GM19240 (cell line): Measurements from ENCODE around the gene DEPDC1B.
"Not testable (repeated sequence)": the region's sequence is repeated elsewhere in the genome, so short reads cannot be mapped to it uniquely, and the experiment has no call there.

ENCODE experiments used
- DNase-seq: peaks from one replicate; pipeline ENCODE4 v3.0.0; 2011; ENCODE audit warnings: low spot score; ENCODE audit not compliant: insufficient read length

DEPDC1B gene

DNA sequence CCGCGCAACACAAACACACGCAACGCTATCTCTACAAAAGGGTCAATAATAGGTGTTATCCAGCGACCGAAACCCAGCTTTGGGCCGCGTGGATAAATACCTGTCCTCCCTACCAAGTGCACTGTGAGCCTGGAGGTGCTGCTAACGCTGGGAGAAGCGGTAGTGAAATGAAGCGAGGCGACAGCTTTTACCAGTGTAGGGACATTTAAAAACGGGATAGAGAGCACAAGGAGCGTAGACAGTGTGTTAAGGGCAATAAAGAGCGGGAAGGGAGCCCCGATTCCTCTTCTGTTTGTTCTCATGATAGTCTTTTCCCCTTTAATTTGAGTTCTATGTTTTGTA is 421 bp upstream of the DEPDC1B start:
- DNase-seq: no peak

GRCh38 chr5:60699288-60699608 is 718 bp downstream of the DEPDC1B start:
- DNase-seq: no peak

GRCh38 chr5:60698336-60698735 is 1.6 kb downstream of the DEPDC1B start:
- DNase-seq: no peak

DNA sequence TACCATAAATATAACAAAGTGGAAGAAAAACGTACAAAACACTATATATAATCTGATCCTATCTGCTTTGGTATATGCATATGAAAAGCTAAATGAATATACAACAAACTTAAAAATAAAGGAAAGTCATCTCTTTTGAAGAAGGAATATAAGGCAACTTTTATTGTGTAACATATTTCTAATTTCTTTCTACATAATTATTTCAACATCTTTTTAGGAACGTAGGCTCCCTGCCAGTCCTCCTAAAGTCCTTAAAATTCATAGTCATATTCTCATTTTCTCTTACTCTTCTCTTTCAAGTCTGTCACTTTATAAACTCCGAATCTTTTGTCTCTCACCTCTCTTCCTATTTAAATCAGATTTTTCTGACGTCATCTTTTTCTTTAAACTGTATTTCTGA is 9.6 kb downstream of the DEPDC1B start:
- DNase-seq: no peak

- no peak for DNase-seq
Measured at GRCh38 chr5:60688980-60689379, 11.0 kb downstream of the DEPDC1B start.

- DNase-seq: no peak
Measured at GRCh38 chr5:60687927-60688720, 11.8 kb downstream of the DEPDC1B start.

DNA sequence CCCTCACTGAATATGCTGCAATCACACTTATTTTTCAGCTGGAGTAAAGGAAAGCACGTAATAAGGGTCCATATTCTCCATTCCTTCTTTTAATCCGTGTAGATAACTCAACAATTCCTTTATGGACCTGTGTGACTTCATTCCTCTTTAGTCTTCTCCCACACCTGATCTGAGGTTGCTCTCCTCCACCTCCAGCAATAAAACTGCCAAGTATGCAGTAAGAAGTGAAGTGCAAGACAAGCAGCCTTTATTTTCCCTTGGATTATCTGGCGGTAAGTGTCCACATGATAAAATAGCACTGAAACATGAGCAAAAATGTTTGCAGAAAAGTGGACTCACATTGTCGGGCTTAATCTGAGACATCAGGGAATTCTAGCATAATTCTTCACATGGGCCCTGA is 13.8 kb downstream of the DEPDC1B start:
- no peak for DNase-seq

- DNase-seq: no peak
Measured at GRCh38 chr5:60685700-60686099, 14.3 kb downstream of the DEPDC1B start.

DNA sequence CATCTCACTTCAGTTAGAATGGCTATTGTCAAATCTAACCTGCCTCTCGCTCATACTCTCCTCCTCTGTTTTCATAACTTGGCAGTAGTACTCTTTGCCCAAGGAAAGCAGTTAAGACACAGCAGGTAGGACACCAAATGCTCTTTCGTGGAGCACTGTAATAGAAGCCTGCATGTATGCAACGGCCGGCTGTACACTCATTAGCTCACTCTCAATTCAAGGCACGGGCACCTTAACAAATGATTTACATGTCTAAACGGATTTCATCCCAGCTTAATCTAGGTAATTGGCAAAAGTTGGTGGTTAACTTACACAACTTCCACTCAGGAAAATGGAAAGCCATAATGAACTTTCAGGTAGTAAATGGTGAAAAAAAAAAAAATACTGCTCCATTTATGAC is 14.9 kb downstream of the DEPDC1B start:
- DNase-seq: no peak

DNA sequence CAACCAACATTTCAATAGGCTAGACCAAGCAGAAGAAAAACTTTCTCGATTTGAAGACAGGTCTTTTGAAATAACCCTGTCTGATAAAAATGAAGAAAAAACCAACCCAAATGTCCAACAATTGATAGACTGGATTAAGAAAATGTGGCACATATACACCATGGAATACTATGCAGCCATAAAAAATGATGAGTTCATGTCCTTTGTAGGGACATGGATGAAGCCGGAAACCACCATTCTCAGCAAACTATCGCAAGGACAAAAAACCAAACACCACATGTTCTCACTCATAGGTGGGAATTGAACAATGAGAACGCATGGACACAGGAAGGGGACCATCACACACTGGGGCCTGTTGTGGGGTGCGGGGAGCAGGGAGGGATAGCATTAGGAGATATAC is 18.0 kb downstream of the DEPDC1B start:
- DNase-seq: not testable (repeated sequence)

GRCh38 chr5:60679816-60680215 is 20.1 kb downstream of the DEPDC1B start:
- no peak for DNase-seq

DNA sequence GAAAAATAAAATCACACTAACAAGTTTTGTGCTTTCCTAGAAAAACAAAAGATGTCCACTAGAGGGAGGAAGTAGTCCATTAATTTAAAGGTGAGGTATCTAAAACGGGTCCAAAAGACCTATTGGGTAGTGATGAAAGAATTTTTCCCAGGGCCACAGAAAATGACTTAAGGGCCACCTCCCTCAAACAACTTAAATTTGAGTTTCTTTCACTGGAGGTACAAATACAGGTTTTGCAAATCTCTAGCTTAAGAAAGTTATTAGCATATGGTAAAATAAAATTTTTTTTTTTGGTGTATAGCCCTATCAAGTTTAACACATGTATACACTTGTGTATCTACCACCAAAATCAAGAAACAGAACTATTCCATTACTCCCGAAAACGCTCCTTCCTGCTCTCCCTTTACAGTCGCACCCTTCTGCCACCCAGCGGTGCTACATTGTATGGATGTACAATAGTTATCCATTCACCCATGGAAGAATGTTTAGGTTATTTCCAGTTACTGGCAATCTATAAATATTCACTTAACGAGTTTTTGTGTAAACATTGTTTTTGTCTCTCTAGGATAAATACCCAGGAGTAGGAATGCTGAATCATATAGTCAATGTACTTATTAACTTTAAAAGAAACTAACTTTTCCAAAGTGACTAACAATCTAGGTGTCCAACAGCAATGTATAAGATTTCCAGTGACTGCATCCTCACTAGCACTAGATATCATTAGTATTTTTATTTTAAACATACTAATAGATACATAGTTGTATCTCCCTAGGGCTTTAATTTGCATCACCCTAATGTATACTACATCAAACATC is 21.9 kb downstream of the DEPDC1B start:
- DNase-seq: no peak

DNA sequence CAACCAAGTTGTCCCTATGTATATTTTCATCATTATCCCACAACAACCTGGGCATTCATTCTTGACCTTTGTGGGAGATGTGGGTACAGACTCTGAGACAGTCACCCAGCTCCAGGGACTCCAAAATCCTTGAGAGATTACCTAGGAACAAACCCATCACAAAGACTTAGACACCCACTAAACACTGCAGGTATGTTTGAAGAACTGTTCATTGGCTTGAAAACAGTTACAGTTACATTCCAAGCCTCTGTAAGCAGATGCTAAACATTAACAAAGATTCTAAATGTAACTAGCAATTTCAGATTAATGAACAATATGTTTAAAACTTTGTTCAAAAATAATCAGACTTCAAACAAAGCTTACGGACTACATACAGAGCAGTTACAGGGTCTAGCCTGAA is 24.7 kb downstream of the DEPDC1B start:
- no peak for DNase-seq

- no peak for DNase-seq
Measured at GRCh38 chr5:60674251-60675069, 25.5 kb downstream of the DEPDC1B start.

- no peak for DNase-seq
Measured at GRCh38 chr5:60673334-60673733, 26.6 kb downstream of the DEPDC1B start.

- no peak for DNase-seq
Measured at GRCh38 chr5:60672693-60673264, 27.2 kb downstream of the DEPDC1B start.

- DNase-seq: no peak
Measured at GRCh38 chr5:60671899-60672692, 27.9 kb downstream of the DEPDC1B start.

GRCh38 chr5:60670749-60671148 is 29.2 kb downstream of the DEPDC1B start:
- no peak for DNase-seq

GRCh38 chr5:60668686-60669304 is 31.2 kb downstream of the DEPDC1B start:
- no peak for DNase-seq

DNA sequence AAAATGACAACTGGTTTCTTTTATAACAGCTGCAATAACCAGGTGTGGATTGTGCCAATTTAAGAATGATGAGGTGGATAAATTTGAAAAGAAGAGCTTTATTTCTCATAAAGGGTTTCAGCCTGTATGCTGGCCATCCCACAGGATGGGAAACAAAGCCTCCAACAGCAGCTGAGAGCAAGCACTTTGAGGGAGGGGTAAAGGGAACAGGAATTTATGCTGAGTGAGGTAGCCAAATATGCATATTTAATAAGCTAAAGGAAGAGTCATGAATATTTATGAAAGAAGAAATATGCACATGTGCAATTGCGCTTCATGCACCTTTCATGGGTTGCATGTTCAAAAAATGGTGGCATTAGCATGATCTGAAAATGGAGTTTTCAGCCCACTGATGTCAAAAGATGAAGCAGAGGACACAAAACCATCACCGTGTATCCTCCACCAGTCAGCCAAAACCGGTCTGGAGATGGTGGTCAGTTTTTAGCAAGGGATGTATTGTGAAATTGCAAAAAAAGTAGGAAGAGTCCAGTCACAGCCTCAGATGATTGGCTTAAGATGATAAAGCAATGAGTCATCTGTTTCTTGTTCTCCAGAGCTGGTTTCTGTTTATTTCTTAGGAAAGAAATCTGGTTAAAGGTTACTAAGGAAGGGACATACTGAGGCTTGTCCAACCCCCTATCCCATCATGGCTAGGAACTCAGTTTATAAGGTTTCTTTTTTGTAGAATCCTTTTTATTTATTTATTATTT is 47.9 kb downstream of the DEPDC1B start:
- DNase-seq: no peak
